GM13976 (cell line): ENCODE results near the gene BCKDHA.
"Not testable (repeated sequence)": the region's sequence is repeated elsewhere in the genome, so short reads cannot be mapped to it uniquely, and the experiment has no call there.

Experiments used
- DNase-seq: peaks from one replicate; pipeline ENCODE4 v3.0.0; 2012; ENCODE audit warnings: low spot score
- CTCF ChIP-seq: IDR thresholded peaks from 2 replicates; pipeline ENCODE4 v1.5.1; 2012; ENCODE audit warnings: borderline replicate concordance, mild to moderate bottlenecking; ENCODE audit not compliant: insufficient read depth; ENCODE audit errors: extremely low read depth, missing control alignments, control extremely low read depth
- in situ Hi-C: fragments of 300-500 bp; cut with MboI; formaldehyde crosslinking; loops from one replicate; pipeline ENCODE4 v1.12.0; 2022; ENCODE audit warnings: low sequenced_read_pairs, mixed read lengths, inconsistent platforms; ENCODE audit not compliant: unreplicated experiment

The BCKDHA gene

GRCh38 chr19:41456342-41456918 is 58.8 kb downstream of the BCKDHA start:
- DNase-seq, result no peak
- no peak for TF ChIP-seq CTCF
- in situ Hi-C loops, result no loop called here

- in situ Hi-C loops, result no loop called here
- no peak for DNase-seq
- no peak for TF ChIP-seq CTCF
These were observed 59.6 kb downstream of the BCKDHA start for GRCh38 chr19:41457241-41457640.

GRCh38 chr19:41462497-41462896 is 64.9 kb downstream of the BCKDHA start:
- no peak for TF ChIP-seq CTCF
- DNase-seq, result no peak
- in situ Hi-C loops, result no loop called here

- in situ Hi-C loops, DNase-seq: not testable (repeated sequence)
These were observed 65.9 kb downstream of the BCKDHA start for GRCh38 chr19:41463257-41464256.
